ENCODE data around the gene CADPS. TPM values are rescaled to one million over a fixed set of nuclear protein-coding genes. Genes with fewer than 3 reads are reported as not detected.

Gene CADPS
- 0.48 and 0.59 TPM in 2 replicates for total RNA-seq (2014; rRNA removed; shearing (Covaris generic))

DNA sequence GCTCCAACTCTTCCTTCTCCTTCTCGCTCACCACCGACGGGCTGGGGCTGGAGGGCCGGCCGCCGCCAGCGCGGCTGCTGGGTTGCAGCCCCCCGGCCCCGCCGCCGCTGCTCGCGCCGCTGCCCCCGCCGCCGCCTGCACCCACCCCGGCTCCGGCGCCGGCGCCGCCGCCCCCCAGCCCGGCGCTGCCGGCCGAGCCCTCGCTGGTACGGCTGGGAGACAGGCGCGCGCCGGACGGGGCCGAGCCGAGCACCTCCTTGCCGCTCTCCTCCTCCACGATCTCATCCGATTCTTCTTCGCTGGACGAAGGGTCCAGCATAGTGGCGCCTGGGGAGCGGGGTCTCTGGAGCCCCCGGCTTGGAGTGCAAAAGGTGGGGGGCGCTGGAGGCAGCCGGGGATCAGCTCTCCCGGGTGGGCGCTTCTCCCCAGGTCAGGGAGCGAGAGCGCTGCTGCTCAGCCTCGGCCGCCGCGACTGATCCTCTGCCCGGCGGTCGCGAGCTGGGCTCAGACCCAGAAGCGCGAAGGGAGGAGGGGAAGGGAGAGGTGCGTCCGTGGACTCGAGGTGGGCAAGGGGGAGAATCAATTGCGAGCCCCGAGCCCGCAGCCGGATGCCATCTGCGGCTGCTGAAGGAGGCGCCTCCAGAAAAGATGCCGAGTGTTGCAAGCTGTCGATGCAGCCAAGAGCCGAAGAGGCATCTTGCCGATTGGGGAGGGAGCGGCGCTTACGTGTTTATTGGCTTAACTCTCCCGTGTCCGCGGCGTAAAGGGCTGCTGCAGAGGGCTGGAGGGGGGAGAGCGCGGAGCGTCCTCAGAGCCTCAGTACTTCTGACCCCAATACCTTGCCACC is at the start of gene CADPS:
TSS of gene CADPS (minus strand) at position 706 of the 847 bp plus-strand sequence. CDS start at position 319, 387 bp downstream.
- peak; percentile 10 for DNase-seq (ENCODE audit: low read depth)

DNA sequence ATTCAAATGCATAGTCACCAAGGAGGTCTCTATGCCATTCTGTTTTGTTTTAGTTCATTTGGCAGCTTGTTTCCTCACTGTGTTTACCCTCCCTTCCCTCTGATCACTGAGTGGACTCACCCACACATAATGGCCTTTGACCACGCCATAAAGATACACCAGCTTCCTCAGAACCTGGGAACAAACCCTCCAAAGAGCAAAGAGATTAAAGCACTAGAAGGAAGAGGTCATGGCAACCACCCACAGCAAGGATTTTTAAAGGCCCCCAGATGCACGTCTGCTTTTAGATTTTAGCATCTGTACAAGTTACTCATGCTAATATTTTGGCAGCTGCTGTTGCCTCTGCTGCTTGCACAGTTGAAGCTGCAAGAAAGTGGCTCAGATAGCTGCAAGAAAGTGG is 47.9 kb upstream of the CADPS start:
- peak; percentile 79 for DNase-seq (ENCODE audit: low read depth)

DNA sequence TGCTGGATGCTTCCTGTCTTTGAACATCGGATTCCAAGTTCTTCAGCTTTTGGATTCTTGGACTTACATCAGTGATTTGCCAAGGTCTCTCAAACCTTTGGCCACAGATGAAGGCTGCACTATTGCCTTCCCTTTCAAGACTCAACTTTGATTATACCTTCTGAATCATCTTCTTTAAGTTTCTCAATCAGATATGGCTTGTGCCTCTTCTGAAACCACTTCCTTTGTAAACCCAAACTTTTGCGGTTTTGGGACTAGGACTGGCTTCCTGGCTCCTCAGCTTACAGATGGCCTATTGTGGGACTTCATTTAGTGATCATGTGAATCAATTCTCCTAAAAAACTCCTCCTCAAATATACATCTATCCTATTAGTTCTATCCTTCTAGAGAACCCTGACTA is 47.1 kb upstream of the CADPS start:
- DNase-seq (ENCODE audit: low read depth): peak; percentile 92

DNA sequence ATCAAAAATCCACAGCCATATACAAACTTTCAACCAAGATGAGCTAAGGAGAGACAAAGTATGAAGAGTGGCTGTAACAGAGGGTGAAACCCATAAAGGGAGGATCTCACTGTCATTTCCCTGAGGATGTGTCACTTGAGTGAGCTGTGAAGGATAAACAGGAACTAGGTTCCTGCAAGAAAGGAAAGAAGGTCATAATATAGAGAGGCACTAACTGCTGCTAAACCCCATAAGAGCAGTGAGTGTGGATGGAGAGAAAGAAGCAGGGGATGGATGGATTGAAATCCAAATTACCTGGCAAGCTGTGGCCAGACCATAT is 45.2 kb upstream of the CADPS start:
- no peak for DNase-seq (ENCODE audit: low read depth)

DNA sequence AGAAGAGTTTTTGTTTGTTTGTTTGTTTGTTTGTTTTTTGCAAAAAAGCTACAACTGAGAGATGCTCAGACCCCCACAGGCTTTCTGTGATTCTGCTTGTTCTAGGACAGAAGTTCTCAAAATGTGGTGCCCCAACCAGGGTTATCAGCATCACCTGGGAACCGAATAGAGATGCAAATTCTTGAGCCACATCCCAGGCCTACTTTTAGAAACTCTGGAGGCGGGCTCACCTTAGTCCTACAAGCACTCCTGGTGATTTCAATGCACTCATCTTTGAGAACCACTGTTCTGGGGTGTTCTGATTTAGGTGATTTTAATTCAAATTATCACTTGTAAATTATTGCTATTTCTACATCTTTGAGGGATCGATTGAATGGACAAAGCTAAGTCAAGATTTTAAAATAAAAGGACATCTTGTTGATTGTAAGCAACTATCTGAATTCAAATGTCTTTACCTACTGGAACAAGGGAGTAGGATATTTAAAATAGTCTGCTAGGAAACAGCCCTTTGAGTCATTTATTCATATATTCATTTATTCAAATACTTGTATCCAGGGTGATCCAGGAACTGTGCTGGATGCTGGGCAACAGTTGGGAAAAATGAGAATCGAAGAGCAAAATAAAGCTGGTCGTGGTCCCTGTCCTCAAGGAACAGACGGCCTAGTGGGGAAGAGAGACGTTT is 44.7 kb upstream of the CADPS start:
- DNase-seq (ENCODE audit: low read depth): no peak

DNA sequence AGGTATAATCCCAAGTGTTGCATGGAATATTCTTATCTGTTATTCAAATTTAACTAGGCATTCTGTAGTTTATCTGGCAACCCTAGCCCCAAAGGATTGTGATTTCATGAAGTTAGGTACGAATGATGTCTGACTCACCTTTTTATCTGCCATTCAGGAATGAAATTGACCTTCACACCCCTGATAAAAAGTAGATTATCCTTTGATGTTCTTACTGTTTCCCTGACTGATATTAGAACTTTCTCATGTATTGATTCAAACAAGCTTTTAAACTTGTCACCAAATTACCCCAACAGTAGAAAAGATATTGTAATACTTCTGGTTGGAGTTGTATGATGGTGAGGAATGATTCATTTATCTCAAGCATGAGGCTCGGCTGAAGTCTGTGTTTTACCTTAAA is 43.6 kb upstream of the CADPS start:
- DNase-seq (ENCODE audit: low read depth): no peak

DNA sequence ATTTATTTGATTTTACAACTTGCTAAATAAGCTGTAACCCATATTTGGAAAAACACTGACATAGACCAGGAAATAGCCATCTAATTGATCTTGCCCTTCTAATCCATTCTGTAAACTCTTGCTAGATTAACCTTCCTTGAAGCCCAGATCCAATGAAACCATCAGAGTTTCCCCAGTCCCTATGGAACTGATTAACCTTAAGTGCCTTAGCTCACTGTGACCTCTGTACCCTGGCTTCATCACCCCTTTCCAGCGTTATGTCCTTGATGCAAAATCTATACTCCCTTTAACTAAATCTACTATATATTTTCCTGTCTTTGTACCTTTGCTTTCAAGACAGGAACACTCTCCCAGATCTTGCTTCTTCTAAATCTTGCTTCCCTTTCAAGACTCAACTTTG is 42.9 kb upstream of the CADPS start:
- no peak for DNase-seq (ENCODE audit: low read depth)

DNA sequence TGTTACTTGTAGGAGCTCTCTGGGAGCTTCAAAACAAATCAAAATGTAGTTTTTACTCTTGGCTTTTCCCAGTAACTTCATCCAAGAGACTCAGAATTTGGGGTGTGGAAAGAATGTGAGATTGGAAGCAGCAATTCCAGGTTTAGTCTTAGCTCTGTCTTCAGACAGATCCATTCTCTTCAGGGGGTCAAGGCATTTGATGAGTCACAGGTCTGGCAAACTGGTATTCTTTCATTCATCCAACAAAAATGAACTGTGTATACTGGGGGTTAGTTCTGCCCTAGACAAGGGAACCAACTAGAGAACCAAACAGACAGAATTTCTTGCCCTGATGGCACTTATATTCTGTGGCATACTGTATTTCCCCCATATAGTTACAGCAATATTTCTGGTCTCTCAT is 36.3 kb upstream of the CADPS start:
- DNase-seq (ENCODE audit: low read depth): peak; percentile 25

DNA sequence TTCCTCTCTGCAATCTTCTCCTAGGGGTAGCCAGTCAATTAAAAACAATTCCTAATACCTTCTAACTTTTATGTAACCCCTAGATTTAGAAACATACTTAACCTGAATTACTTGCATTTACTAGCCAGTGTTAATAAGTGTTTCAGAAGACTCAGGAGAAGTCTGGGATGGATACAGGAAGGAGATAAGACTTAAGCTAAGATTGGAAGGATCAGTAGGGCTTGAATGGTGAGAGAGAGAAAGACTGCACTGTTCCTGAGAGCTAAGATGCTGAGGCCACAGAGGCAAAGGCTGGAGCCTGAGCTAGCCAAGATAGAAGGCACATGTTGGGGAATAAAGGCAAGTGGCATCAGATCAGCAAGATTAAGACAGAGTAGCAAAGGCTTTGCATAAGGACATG is 30.1 kb upstream of the CADPS start:
- DNase-seq (ENCODE audit: low read depth): no peak

DNA sequence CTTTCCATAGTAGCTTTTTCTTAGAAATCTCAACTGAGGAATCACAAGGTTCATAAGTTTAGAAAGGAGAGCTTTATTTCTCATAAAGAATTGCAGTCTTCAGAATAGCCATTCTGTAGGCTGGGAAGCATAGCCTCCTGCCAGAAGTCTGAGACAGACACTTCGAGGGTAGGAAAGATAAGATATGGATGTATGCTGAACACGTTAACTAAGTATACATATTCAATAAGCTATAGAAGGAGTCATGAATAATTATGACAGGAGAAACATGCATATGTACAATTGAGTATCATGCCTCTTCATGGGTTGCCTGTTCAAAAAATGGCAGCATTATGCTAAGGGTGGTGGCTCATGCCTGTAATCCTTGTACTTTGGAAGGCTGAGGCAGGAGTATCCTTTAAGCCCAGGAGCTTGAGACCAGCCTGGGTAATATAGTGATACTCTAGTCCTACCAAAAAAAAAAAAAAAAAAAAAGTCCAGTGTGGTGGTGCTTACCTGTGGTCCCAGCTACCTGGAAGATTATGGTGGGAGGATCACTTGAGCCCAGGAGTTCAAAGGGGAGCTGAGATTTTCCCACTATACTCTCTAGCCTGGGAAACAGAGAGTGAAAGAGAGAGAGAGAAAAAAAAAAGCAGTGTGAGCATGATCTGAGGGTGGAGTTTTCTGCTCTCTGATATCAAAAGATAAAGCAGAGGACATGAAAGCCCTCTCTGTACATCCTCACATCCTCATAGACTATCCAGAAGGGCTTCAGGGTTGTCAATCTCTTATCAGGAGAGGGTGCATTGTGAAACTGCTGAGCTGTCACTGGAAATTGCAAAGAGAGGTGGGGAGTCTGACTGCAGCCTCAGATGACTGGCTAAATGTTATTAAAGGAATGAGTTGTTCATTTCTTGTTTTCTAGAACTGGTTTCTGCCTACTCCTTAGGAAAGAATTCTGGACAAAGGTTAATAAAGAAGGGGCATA is 23.6 kb upstream of the CADPS start:
- no peak for DNase-seq (ENCODE audit: low read depth)

DNA sequence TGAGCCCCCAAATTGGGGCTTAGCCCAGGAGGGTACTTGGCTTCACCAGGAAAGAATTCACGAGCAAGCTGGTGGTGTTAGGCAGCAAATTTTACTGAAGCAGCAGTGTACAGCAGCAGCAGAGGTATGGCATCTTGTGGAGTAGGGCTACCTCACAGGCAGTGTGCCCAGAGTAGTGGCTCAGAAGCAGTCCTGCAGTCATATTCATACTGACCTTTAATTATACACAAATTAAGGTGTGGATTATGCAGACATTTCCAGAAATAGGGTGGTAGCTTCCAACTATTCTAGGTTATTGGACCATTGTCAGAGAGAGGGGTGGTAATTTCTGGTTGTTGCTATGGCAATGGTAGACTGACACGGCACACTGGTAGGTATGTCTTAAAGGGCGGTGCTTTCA is 20.7 kb upstream of the CADPS start:
- DNase-seq (ENCODE audit: low read depth): no peak

DNA sequence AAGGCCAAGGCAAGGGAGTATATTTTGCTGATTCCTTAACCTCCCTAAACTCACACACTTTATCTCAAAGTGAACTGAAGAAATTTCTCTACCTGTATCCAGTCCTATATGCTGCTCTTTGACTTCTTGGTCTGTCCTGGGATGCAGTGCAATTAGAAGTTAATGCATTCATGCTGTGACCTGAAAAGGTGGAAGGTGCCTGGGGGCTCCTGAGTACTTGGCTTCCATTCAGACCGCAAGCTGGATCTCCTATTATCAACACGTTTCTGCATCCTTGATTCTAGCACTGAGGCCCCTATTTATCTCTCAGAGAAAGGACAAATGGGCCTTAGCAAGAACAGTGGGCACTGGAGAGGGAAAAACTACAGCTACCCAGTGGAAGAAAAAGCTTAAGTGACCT is 17.7 kb upstream of the CADPS start:
- DNase-seq (ENCODE audit: low read depth): no peak

DNA sequence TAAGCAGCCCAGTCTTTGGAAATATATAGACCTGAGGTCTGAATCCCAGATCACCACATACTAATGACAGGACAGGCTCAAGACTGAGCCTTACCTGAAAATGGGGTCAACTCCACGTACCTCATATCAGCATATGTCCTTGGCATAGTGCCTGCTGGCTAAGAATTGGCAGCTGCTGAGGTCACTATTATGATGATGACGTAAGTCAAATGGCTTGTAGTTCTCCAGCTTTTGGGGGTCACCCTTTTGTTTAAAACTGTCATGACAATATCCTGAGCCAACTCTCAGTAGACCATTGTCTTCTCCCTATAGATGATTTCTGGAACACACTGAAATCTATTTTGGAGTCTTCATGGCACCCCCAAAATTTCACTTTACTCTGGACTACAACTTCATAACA is 16.8 kb upstream of the CADPS start:
- no peak for DNase-seq (ENCODE audit: low read depth)

DNA sequence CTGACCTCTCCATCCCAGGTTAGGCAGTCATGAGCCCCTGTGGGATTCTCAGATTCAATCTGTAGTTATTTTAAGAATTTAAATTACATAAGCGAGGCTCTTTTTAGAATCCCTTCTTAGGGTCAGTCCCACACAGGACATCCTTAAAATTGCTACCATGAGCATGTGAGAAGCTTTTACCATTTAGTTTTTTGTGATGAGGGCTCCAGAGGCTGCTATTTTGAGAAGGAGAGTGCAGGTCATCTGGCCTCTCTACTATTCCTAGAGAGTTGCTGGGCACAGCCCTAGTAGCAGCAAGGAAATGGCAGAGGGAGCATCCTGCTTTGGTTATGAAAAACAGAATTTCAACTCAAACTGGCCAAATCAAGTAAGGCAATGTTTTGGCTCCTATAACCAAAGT is 13.6 kb upstream of the CADPS start:
- DNase-seq (ENCODE audit: low read depth): no peak

DNA sequence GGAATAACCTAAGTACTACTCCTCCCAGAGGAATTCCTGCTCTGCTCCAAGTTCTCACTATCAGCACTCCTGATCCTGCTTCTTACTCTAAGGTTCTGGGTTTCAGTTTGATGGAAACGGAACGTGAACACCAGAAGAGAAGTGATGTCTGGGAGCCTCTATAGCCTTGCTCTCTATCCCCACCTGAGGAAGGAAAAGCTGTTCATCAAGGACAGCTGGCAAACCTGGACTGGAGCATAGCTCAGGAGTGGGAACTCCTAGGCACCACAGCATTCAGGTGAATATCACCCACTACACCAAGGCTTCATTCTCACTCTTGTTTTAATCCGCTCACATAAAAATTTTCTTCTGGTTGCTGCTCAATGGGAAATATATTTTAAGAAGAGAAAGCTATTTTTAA is 13.0 kb upstream of the CADPS start:
- DNase-seq (ENCODE audit: low read depth): no peak

DNA sequence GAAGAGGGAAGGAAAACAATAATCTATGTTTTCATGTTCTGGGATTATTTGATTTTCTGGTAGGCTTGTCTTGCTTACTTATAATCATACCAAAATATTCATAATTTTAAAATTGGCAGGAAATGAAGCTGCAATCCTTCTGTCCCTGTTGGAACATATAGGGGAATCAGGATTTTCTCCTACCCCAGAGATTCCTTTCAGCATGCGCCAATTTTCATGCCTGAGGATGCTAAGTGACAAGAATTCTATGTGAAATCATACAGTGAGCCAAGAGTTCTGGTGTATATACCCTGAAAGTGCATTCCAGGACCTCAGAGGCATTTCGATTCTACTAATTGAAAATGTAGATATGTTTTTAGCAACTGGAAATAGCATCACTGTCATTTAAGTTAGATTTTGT is 9.9 kb upstream of the CADPS start:
- DNase-seq (ENCODE audit: low read depth): no peak

DNA sequence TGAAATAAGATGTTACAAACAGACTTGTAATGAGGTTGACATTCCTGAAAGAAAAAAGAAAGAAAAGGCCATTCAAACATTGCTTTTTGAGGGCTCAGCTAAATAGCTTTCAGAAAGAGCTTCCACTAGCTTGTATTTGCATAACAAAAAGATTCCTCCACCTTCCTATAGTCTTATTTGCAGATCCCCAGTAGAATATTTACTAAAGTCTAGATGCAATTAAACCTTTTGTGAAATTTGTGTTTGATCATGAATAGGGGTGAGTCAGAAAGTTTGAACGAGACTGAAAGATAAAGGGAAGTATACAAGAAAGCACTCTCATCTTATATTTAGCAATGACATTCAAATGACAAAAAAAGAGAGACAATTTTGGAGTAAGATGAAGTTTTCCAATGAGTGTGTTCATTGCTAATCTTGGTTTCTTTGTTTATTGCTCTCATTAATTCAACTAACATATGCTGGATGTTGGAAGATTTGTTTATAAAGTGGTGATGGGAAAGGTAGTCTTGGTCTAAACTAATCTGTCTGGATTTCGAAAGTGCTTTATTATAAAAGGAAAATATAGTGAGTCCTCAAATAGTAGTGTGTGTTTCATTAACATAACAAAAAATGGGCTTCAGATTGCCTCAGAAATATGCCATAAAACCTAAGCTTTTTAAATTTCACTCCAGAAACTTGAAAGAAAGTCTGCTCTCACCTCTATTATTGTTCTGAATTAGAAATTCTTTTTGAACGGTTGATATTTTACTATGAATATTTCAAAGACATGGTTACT is 9.1 kb upstream of the CADPS start:
- DNase-seq (ENCODE audit: low read depth): no peak

DNA sequence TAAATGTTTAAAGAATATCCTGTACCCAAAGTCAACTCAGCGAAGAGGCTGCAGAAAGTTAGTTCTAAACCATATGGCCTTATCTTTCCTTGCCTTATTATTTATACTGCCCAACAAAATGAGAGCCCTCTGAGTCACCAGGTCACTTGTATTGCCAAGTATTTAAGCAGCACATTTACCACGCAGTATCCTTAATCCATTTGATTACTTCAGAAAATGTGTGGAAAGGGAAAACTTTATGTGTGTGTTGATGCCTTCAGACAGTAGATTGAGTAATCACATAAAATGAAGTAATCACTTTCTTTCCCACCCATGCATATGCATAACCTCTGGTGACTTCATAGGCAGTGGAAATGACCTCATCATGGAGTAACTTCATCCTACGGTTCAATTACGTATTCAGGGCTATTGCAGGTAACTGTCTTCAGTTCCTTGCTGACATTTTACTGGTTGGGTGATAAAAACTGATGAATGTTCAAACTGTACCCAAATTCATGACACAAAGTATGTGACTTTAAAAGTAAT is 7.5 kb upstream of the CADPS start:
- peak; percentile 20 for DNase-seq (ENCODE audit: low read depth)

DNA sequence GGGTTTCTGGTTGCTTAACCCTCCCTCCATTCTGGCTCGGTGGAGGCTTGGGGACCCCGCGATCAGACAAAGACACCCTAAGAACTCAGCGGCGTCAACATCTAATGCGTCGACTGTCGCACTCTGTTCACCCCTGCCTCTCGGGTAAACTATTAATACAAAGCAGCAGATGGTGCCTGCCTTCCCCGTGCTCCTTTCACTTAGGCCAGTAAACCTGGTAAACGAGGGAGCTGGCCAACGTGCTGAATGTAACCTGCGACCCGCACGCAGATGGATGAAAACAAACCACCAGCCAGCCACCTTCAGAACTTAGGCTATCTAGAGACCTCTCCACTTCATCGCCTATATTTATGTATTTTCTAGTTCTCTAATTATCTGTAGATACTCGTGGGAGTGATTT is 848 bp upstream of the CADPS start:
- peak; percentile 65 for DNase-seq (ENCODE audit: low read depth)

DNA sequence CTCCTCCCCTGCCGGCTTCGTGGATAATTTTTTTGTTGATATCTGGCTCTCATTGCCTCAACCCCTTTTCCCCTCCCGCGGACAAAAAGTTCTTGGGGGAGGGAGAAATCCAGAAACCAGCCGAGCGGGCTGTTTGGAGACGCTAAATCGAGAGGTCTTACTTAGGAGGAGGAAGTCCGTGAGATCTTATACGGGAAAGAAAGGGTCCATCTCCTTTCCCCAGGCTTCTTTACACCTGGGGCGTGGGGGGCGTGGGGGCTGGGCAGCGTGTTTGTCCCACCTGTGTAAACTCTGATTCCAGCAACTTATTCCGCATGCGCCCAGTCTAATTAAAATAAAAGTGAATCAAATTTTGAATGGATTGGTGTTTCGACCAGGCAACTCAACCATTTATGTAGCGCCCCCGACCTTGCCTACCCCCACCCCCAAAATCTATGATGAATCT is 364 bp upstream of the CADPS start:
- DNase-seq (ENCODE audit: low read depth): no peak
